Suprapubic skin (tissue), 4 donors: ENCODE measurements around the gene ZNF391. TPM values are rescaled to one million over a fixed set of nuclear protein-coding genes. Genes with fewer than 3 reads are reported as not detected.
"Not testable (repeated sequence)": the region's sequence is repeated elsewhere in the genome, so short reads cannot be mapped to it uniquely, and the experiment has no call there.

Source experiments
- DNase-seq, 2 donors: peaks; one replicate each; pipeline ENCODE4 v3.0.0-alpha.2; 2019; ENCODE audit warnings: low spot score in 2 of 2
- H3K27ac ChIP-seq: fragments of 200-600 bp; sonication (generic); one replicate; pipeline ENCODE4 v1.5.1; 2019
- H3K27me3 ChIP-seq: fragments of 200-600 bp; sonication (generic); one replicate; pipeline ENCODE4 v1.5.1; 2019
- H3K36me3 ChIP-seq: fragments of 200-600 bp; sonication (generic); one replicate; pipeline ENCODE4 v1.5.1; 2019
- H3K4me1 ChIP-seq: fragments of 200-600 bp; sonication (generic); one replicate; pipeline ENCODE4 v1.5.1; 2019
- H3K4me3 ChIP-seq: fragments of 200-600 bp; sonication (generic); one replicate; pipeline ENCODE4 v1.5.1; 2019; ENCODE audit warnings: mild to moderate bottlenecking
- H3K9me3 ChIP-seq: fragments of 200-600 bp; sonication (generic); one replicate; pipeline ENCODE4 v1.5.1; 2019
- CTCF ChIP-seq, 2 donors: fragments of 200-600 bp in 1 of 2; fragments of 450-650 bp in 1 of 2; sonication (generic) in 1 of 2; IDR thresholded peaks; one replicate each; pipeline ENCODE4 v1.5.1; 2016 to 2019; ENCODE audit warnings: antibody characterized with exemption in 2 of 2, mild to moderate bottlenecking in 1 of 2, moderate library complexity in 1 of 2
- EP300 ChIP-seq: sonication (generic); formaldehyde crosslinking; IDR thresholded peaks from one replicate; pipeline ENCODE4 v1.6.1; 2017; ENCODE audit warnings: antibody characterized with exemption
- POLR2A ChIP-seq, 2 donors: fragments of 450-650 bp; IDR thresholded peaks; one replicate each; pipeline ENCODE4 v1.6.1; 2017; ENCODE audit warnings: antibody characterized with exemption in 2 of 2, mild to moderate bottlenecking in 2 of 2, moderate library complexity in 2 of 2
- POLR2AphosphoS5 ChIP-seq, 3 donors: sonication (generic); formaldehyde crosslinking; IDR thresholded peaks; one replicate each; pipeline ENCODE4 v1.6.1; 2017; ENCODE audit warnings: antibody characterized with exemption in 3 of 3
- WGBS: methylation state at CpG from one replicate; pipeline ENCODE4 v1.1.5; 2018; 5-methylcytosine and 5-hydroxymethylcytosine counted together
- total RNA-seq, 4 donors: library from RNA; depleted of rRNA; stranded (reverse); fragments of >200 nt; gene quantifications; one replicate each; pipeline ENCODE4 v1.1.0, GENCODE V29; 2016

Gene ZNF391
- total RNA-seq, 4 donors from 2014 or later, result 0.23 to 1.8 (median 1.5) TPM

GRCh38 chr6:27414300-27414699 is 25.7 kb downstream of the ZNF391 start:
- Histone ChIP-seq H3K9me3 (no peaks in the 10 kb centered on the region), H3K4me1 (no peaks in the 10 kb centered on the region), H3K27me3 (no peaks in the 10 kb centered on the region), H3K27ac (no peak overlapping the region), H3K36me3 (no peaks in the 10 kb centered on the region), H3K4me3 (no peak overlapping the region)
- DNase-seq, result no peak
- TF ChIP-seq EP300, result no peak
- TF ChIP-seq CTCF (IDR thresholded peaks at IDR 0.05), result no peak
- TF ChIP-seq POLR2AphosphoS5 (IDR thresholded peaks at IDR 0.05), result no peak
- no peak for TF ChIP-seq POLR2A (IDR thresholded peaks at IDR 0.05)
- 93% methylated on average over 4 of the region's 4 CpGs for WGBS

GRCh38 chr6:27414996-27415395 is 26.4 kb downstream of the ZNF391 start:
- no peak overlapping the region for H3K4me3 ChIP-seq
- no peaks in the 10 kb centered on the region for H3K4me1 ChIP-seq
- no peaks in the 10 kb centered on the region for H3K36me3 ChIP-seq
- no peaks in the 10 kb centered on the region for H3K27me3 ChIP-seq
- WGBS, result 83% methylated on average over 1 of the region's 1 CpG
- no peak for DNase-seq
- no peaks in the 10 kb centered on the region for H3K9me3 ChIP-seq
- no peak overlapping the region for H3K27ac ChIP-seq
- TF ChIP-seq POLR2A (IDR thresholded peaks at IDR 0.05) (no peak), POLR2AphosphoS5 (IDR thresholded peaks at IDR 0.05) (no peak), EP300 (no peak), CTCF (IDR thresholded peaks at IDR 0.05) (no peak)

GRCh38 chr6:27415898-27416297 is 27.3 kb downstream of the ZNF391 start:
- no peak for DNase-seq
- Histone ChIP-seq H3K4me3 (no peak overlapping the region), H3K27ac (no peak overlapping the region), H3K27me3 (no peaks in the 10 kb centered on the region), H3K9me3 (no peaks in the 10 kb centered on the region), H3K36me3 (no peaks in the 10 kb centered on the region), H3K4me1 (no peaks in the 10 kb centered on the region)
- WGBS, result 91% methylated on average over 2 of the region's 2 CpGs
- TF ChIP-seq POLR2A (IDR thresholded peaks at IDR 0.05) (no peak), POLR2AphosphoS5 (IDR thresholded peaks at IDR 0.05) (no peak), EP300 (no peak), CTCF (IDR thresholded peaks at IDR 0.05) (no peak)

GRCh38 chr6:27419363-27419762 is 30.8 kb downstream of the ZNF391 start:
- DNase-seq, result no peak
- H3K27me3 ChIP-seq, result no peaks in the 10 kb centered on the region
- H3K9me3 ChIP-seq, result no peaks in the 10 kb centered on the region
- H3K27ac ChIP-seq, result no peak overlapping the region
- no peak overlapping the region for H3K4me3 ChIP-seq
- no peaks in the 10 kb centered on the region for H3K4me1 ChIP-seq
- TF ChIP-seq EP300 (no peak), POLR2AphosphoS5 (IDR thresholded peaks at IDR 0.05) (no peak), POLR2A (IDR thresholded peaks at IDR 0.05) (no peak), CTCF (IDR thresholded peaks at IDR 0.05) (no peak)
- H3K36me3 ChIP-seq, result no peaks in the 10 kb centered on the region

GRCh38 chr6:27422651-27423332 is 34.2 kb downstream of the ZNF391 start:
- whole genome bisulfite sequencing, result 79% methylated on average over 32 of the region's 32 CpGs
- H3K9me3 ChIP-seq, result no peaks in the 10 kb centered on the region
- peak in 1 of 2 donors; percentile 69 for DNase-seq
- no peak overlapping the region for H3K4me3 ChIP-seq
- H3K36me3 ChIP-seq, result no peaks in the 10 kb centered on the region
- H3K27ac ChIP-seq, result no peak overlapping the region
- H3K27me3 ChIP-seq, result no peaks in the 10 kb centered on the region
- no peak for TF ChIP-seq CTCF (IDR thresholded peaks at IDR 0.05)
- no peak for TF ChIP-seq POLR2A (IDR thresholded peaks at IDR 0.05)
- TF ChIP-seq POLR2AphosphoS5 (IDR thresholded peaks at IDR 0.05), result no peak
- TF ChIP-seq EP300, result no peak
- no peaks in the 10 kb centered on the region for H3K4me1 ChIP-seq

GRCh38 chr6:27424851-27425250 is 36.3 kb downstream of the ZNF391 start:
- not testable (repeated sequence) for H3K4me3 ChIP-seq, H3K9me3 ChIP-seq, DNase-seq, H3K36me3 ChIP-seq, H3K27ac ChIP-seq, H3K4me1 ChIP-seq, H3K27me3 ChIP-seq
- 80% methylated on average over 1 of the region's 36 CpGs for WGBS
